Endothelial cell of umbilical vein (primary cell): ENCODE measurements around the gene MMRN2. TPM values are rescaled to one million over a fixed set of nuclear protein-coding genes. Genes with fewer than 3 reads are reported as not detected.

Experiments used
- BruUV-seq: library from RNA; stranded (reverse); fragments of 400-500 nt; replicated peaks from 2 replicates; lab custom pipeline; 2021; lab: Mats Ljungman, UMichigan
- CTCF ChIA-PET: fragments of 300-600, 350-600 bp; sonication (Branson Sonifier 250); formaldehyde crosslinking; loops from one replicate; lab custom pipeline; 2021; ENCODE audit warnings: antibody characterized with exemption, inconsistent platforms; lab: Charles Lee
- POLR2A ChIA-PET: fragments of 300-600, 350-600 bp; sonication (Branson Sonifier 250); formaldehyde crosslinking; loops from one replicate; lab custom pipeline; 2021; ENCODE audit warnings: antibody characterized with exemption, inconsistent platforms; lab: Charles Lee
- DNase-seq: peaks from one replicate; pipeline ENCODE4 v3.0.0-alpha.2; 2011; ENCODE audit warnings: low read depth, low spot score
- FAIRE-seq: peaks from 2 replicates; lab custom pipeline; 2011; peaks lifted over from hg19 to GRCh38; lab: Jason Lieb, UNC
- H2AFZ ChIP-seq: 2 replicates; pipeline ENCODE4 v1.6.0; 2012; ENCODE audit warnings: low read depth, low read length, control low read depth, inconsistent platforms
- H3K27ac ChIP-seq: 2 replicates; pipeline ENCODE4 v1.5.1; 2011; ENCODE audit warnings: low read depth, mild to moderate bottlenecking, control low read depth, low read length, moderate library complexity; ENCODE audit not compliant: insufficient read depth
- H3K27me3 ChIP-seq, 2 experiments: 2 replicates each; pipeline versions ENCODE4 v1.6.0 to v1.6.1; 2011; ENCODE audit warnings: low read length in 2 of 2, mixed read lengths in 1 of 2; ENCODE audit not compliant: control insufficient read depth in 2 of 2, insufficient read depth in 2 of 2
- H3K36me3 ChIP-seq, 2 experiments: 2 replicates in 1 of 2; 3 replicates in 1 of 2; pipeline ENCODE4 v1.5.1; 2011; ENCODE audit warnings: low read length in 2 of 2, mild to moderate bottlenecking in 1 of 2, moderate library complexity in 1 of 2; ENCODE audit not compliant: control insufficient read depth in 2 of 2, insufficient read depth in 2 of 2; ENCODE audit errors: extremely low read depth in 1 of 2
- H3K4me1 ChIP-seq: 3 replicates; pipeline ENCODE4 v1.5.1; 2011; ENCODE audit warnings: mild to moderate bottlenecking, low read length; ENCODE audit not compliant: control insufficient read depth, insufficient read depth; ENCODE audit errors: extremely low read depth
- H3K4me2 ChIP-seq: 2 replicates; pipeline ENCODE4 v1.6.1; 2011; ENCODE audit warnings: low read length, control low read depth, mixed read lengths; ENCODE audit not compliant: insufficient read depth
- H3K4me3 ChIP-seq, 3 experiments: fragments of 200-600 bp in 1 of 3; sonication (generic), shearing (Covaris generic) in 1 of 3; replicated peaks in 1 of 3; 2 replicates each; pipeline ENCODE4 v1.5.1; 2011 to 2016; ENCODE audit warnings: control low read depth in 3 of 3, low read length in 3 of 3, mild to moderate bottlenecking in 2 of 3, inconsistent platforms in 1 of 3, low read depth in 1 of 3, moderate library complexity in 1 of 3; ENCODE audit not compliant: insufficient read depth in 1 of 3
- H3K79me2 ChIP-seq: 2 replicates; pipeline ENCODE4 v1.6.0; 2012; ENCODE audit warnings: low read length, inconsistent platforms; ENCODE audit not compliant: control insufficient read depth, insufficient read depth
- H3K9ac ChIP-seq: replicated peaks from 2 replicates; pipeline ENCODE3; 2011; ENCODE audit warnings: low read length, control low read depth; ENCODE audit not compliant: insufficient read depth; ENCODE audit errors: extremely low read depth
- H3K9me1 ChIP-seq: replicated peaks from 3 replicates; pipeline ENCODE4 v1.6.0; 2011; ENCODE audit warnings: mild to moderate bottlenecking, low read length; ENCODE audit not compliant: control insufficient read depth, insufficient read depth; ENCODE audit errors: extremely low read depth
- H3K9me3 ChIP-seq: replicated peaks from 2 replicates; pipeline ENCODE4 v1.5.1; 2012; ENCODE audit warnings: low read length, inconsistent platforms; ENCODE audit not compliant: control insufficient read depth, insufficient read depth
- H4K20me1 ChIP-seq: replicated peaks from 2 replicates; pipeline ENCODE3; 2011; ENCODE audit warnings: mild to moderate bottlenecking, low read length; ENCODE audit not compliant: control insufficient read depth, insufficient read depth; ENCODE audit errors: extremely low read depth
- CTCF ChIP-seq, 2 donors: IDR thresholded peaks; 1 replicate in 1 of 2; 2 replicates in 1 of 2; pipeline ENCODE4 v1.5.1; 2011; ENCODE audit warnings: low read length in 2 of 2, mild to moderate bottlenecking in 2 of 2, moderate library complexity in 2 of 2, control low read depth in 1 of 2, inconsistent platforms in 1 of 2, low read depth in 1 of 2; ENCODE audit not compliant: insufficient read depth in 1 of 2; ENCODE audit errors: extremely low read depth in 1 of 2
- EZH2 ChIP-seq: IDR thresholded peaks from 2 replicates; pipeline ENCODE4 v1.6.1; 2012; ENCODE audit warnings: borderline replicate concordance, low read depth, mild to moderate bottlenecking, moderate library complexity, low read length, inconsistent platforms; ENCODE audit not compliant: severe bottlenecking
- FOS ChIP-seq: IDR thresholded peaks from 2 replicates; pipeline ENCODE4 v1.6.1; 2011; ENCODE audit warnings: mild to moderate bottlenecking, low read length, moderate library complexity, borderline replicate concordance; ENCODE audit not compliant: insufficient read depth
- GATA2 ChIP-seq: IDR thresholded peaks from 2 replicates; pipeline ENCODE4 v1.7.0; 2011; ENCODE audit warnings: low read depth, mild to moderate bottlenecking, moderate library complexity, mixed read lengths, low read length; ENCODE audit not compliant: insufficient read length, insufficient read depth
- JUN ChIP-seq: IDR thresholded peaks from 2 replicates; pipeline ENCODE4 v1.6.1; 2011; ENCODE audit warnings: borderline replicate concordance, low read depth; ENCODE audit not compliant: insufficient read length, insufficient read depth
- MAX ChIP-seq: IDR thresholded peaks from 2 replicates; pipeline ENCODE4 v1.6.1; 2011; ENCODE audit not compliant: insufficient read depth, insufficient read length
- MYC ChIP-seq: IDR thresholded peaks from one replicate; pipeline ENCODE4 v1.6.1; 2011; ENCODE audit warnings: mild to moderate bottlenecking, low read depth, low read length
- POLR2A ChIP-seq: IDR thresholded peaks from 2 replicates; pipeline ENCODE4 v1.6.1; 2012; ENCODE audit warnings: low read depth, mild to moderate bottlenecking, control low read depth, low read length
- POLR2AphosphoS5 ChIP-seq: IDR thresholded peaks from 2 replicates; pipeline ENCODE4 v1.6.1; 2012; ENCODE audit warnings: low read depth, mild to moderate bottlenecking, control low read depth, low read length, moderate library complexity; ENCODE audit not compliant: insufficient read depth
- dilution Hi-C: fragments of 300-500 bp; cut with MboI; formaldehyde crosslinking; loops from one replicate; pipeline ENCODE4 v1.15.0; 2019; ENCODE audit warnings: low sequenced_read_pairs; ENCODE audit not compliant: extremely low pct_ligation_motif_present
- intact Hi-C: fragments of 100-400 bp; cut with micrococcal nuclease; formaldehyde crosslinking; loops from one replicate; pipeline ENCODE4 v1.10.0; 2022
- polyA plus RNA-seq, 4 experiments: library from polyadenylated mRNA; depleted of rRNA in 3 of 4; stranded (reverse) in 3 of 4; unstranded in 1 of 4; fragments of >200 nt; gene quantifications; 2 replicates each; pipeline versions ENCODE4 v1.2.1 to v1.2.3, GENCODE V29; 2011 to 2012; ENCODE audit warnings: missing spikeins in 1 of 4
- total RNA-seq: library from RNA; stranded (reverse); gene quantifications from 2 replicates; pipeline ENCODE4 v1.2.3, GENCODE V29; 2021

The MMRN2 gene
- total and polyA plus RNA-seq, 2 donors (not counting 3 experiments of a cell fraction or from before 2014, with no cell fraction given), result 154 to 169 TPM

GRCh38 chr10:86931872-86932271 is 25.5 kb downstream of the MMRN2 start:
- no peak for FAIRE-seq
- Histone ChIP-seq H3K9me1 (no peaks in the 10 kb centered on the region), H4K20me1 (no peaks in the 10 kb centered on the region), H2AFZ (no peak overlapping the region), H3K4me3 (no peak overlapping the region), H3K27me3 (no peaks in the 10 kb centered on the region), H3K79me2 (no peaks in the 10 kb centered on the region), H3K27ac (no peak overlapping the region), H3K4me2 (no peak overlapping the region), H3K9me3 (no peaks in the 10 kb centered on the region), H3K4me1 (no peaks in the 10 kb centered on the region), H3K36me3 (peaks cover 17 to 31% of the 10 kb centered on the region in 2 experiments), H3K9ac (no peak overlapping the region)
- TF ChIP-seq FOS (no peak), MYC (no peak), POLR2A (no peak), MAX (no peak), CTCF (IDR thresholded peaks at IDR 0.05; ENCODE audit: extremely low read depth in 1 of 2, insufficient read depth in 1 of 2, low read depth in 1 of 2, low read length in 2 of 2) (no peak), GATA2 (no peak), EZH2 (no peak), POLR2AphosphoS5 (no peak), JUN (no peak)
- CTCF ChIA-PET, result interaction anchor here (1.0 to 1.1 kb wide), 3 partner anchors 29 to 35 kb away, joined by 3 to 7 read pairs (median 3); no protein-coding TSS in a partner anchor
- intact Hi-C loops (no loop called here), dilution Hi-C loops (no loop called here)
- POLR2A ChIA-PET, result no interaction called here
- no TSS peak for BruUV-seq
- no peak for DNase-seq
